BLaER1 treated with 17β-estradiol and CSF1 and Interleukin-3, amounts not matched to agents 10 nM and 100 nM (cell line): Measurements from ENCODE around the gene SIL1.
A peak's percentile ranks its signal among the peaks of the same experiment; 100 is the strongest.

Experiments used
- H3K27ac ChIP-seq, 11 experiments: shearing (Covaris generic); formaldehyde crosslinking; 2 replicates each; pipeline ENCODE4 v1.8.1; 2022
- H3K27me3 ChIP-seq, 11 experiments: shearing (Covaris generic); formaldehyde crosslinking; 2 replicates each; pipeline ENCODE4 v1.8.1; 2022
- H3K36me3 ChIP-seq, 11 experiments: shearing (Covaris generic); formaldehyde crosslinking; 2 replicates each; pipeline ENCODE4 v1.8.1; 2022
- H3K4me1 ChIP-seq, 10 experiments: shearing (Covaris generic); formaldehyde crosslinking; 2 replicates each; pipeline ENCODE4 v1.8.1; 2022
- H3K4me2 ChIP-seq, 11 experiments: shearing (Covaris generic); formaldehyde crosslinking; 2 replicates each; pipeline ENCODE4 v1.8.1; 2022
- H3K4me3 ChIP-seq, 10 experiments: shearing (Covaris generic); formaldehyde crosslinking; 2 replicates each; pipeline ENCODE4 v1.8.1; 2022
- H3K9ac ChIP-seq, 11 experiments: shearing (Covaris generic); formaldehyde crosslinking; 2 replicates each; pipeline ENCODE4 v1.8.1; 2022
- H3K9me3 ChIP-seq, 11 experiments: shearing (Covaris generic); formaldehyde crosslinking; replicated peaks in 1 of 11; 2 replicates each; pipeline ENCODE4 v1.8.1; 2022
- H4K20me1 ChIP-seq, 11 experiments: shearing (Covaris generic); formaldehyde crosslinking; 2 replicates each; pipeline ENCODE4 v1.8.1; 2022
- Cebpa-rat ChIP-seq, 11 experiments: shearing (Covaris generic); IDR thresholded peaks; 2 replicates each; pipeline ENCODE4 v1.8.1; 2022

Gene SIL1

GRCh38 chr5:139146809-139147482 lies 51.2 kb downstream of the SIL1 start:
- Histone ChIP-seq H3K9me3 (no peaks in the 10 kb centered on the region), H3K4me2 (peak overlapping the region in 1 of 11 experiments; percentile 20; a peak in 1 of 22 replicates), H3K36me3 (no peaks in the 10 kb centered on the region), H3K4me3 (no peak overlapping the region), H3K27ac (no peak overlapping the region), H3K9ac (no peak overlapping the region), H3K4me1 (peaks cover 11 to 56% (median 19%) of the 10 kb centered on the region in 10 experiments), H3K27me3 (no peaks in the 10 kb centered on the region), H4K20me1 (peaks cover 0 to 42% (median 7%) of the 10 kb centered on the region in 11 experiments; a peak in 8 of 22 replicates)
- no peak for TF ChIP-seq Cebpa-rat (IDR thresholded peaks at IDR 0.05)

- peaks cover 32 to 49% (median 37%) of the 10 kb centered on the region in 10 experiments for H3K4me1 ChIP-seq
- no peaks in the 10 kb centered on the region for H3K9me3 ChIP-seq
- H3K4me3 ChIP-seq: no peak overlapping the region
- H3K4me2 ChIP-seq: peak overlapping the region; percentile 56 to 78 (median 65)
- peak in 2 of 11 experiments; percentile 15 to 18; a peak in 1 of 22 replicates for TF ChIP-seq Cebpa-rat (IDR thresholded peaks at IDR 0.05)
- peak overlapping the region in 1 of 11 experiments; percentile 19; a peak in 1 of 22 replicates for H3K9ac ChIP-seq
- peaks cover 0 to 5% (median 0%) of the 10 kb centered on the region in 11 experiments; a peak in 3 of 22 replicates for H3K36me3 ChIP-seq
- H3K27ac ChIP-seq: no peak overlapping the region
- H4K20me1 ChIP-seq: peaks cover 0 to 59% (median 20%) of the 10 kb centered on the region in 11 experiments; a peak in 14 of 22 replicates
- H3K27me3 ChIP-seq: no peaks in the 10 kb centered on the region
These were observed 56.5 kb downstream of the SIL1 start for GRCh38 chr5:139141446-139142204.

GRCh38 chr5:139140591-139141071 lies 57.5 kb downstream of the SIL1 start:
- peak overlapping the region; percentile 56 to 78 (median 65) for H3K4me2 ChIP-seq
- no peaks in the 10 kb centered on the region for H3K27me3 ChIP-seq
- H3K27ac ChIP-seq: 0 out of 22 replicates have a peak overlapping the region, but pooled peaks of 1 of the 11 experiments have one; percentile 5
- H4K20me1 ChIP-seq: peaks cover 0 to 61% (median 20%) of the 10 kb centered on the region in 11 experiments; a peak in 14 of 22 replicates
- peak overlapping the region in 5 of 11 experiments; percentile 5 to 55 (median 21); a peak in 4 of 22 replicates for H3K9ac ChIP-seq
- no peaks in the 10 kb centered on the region for H3K9me3 ChIP-seq
- H3K4me3 ChIP-seq: no peak overlapping the region
- peaks cover 0 to 13% (median 0%) of the 10 kb centered on the region in 11 experiments; a peak in 3 of 22 replicates for H3K36me3 ChIP-seq
- peaks cover 32 to 49% (median 37%) of the 10 kb centered on the region in 10 experiments for H3K4me1 ChIP-seq
- no peak for TF ChIP-seq Cebpa-rat (IDR thresholded peaks at IDR 0.05)

- TF ChIP-seq Cebpa-rat (IDR thresholded peaks at IDR 0.05): no peak
- peaks cover 0 to 65% (median 20%) of the 10 kb centered on the region in 11 experiments; a peak in 14 of 22 replicates for H4K20me1 ChIP-seq
- no peak overlapping the region for H3K4me3 ChIP-seq
- H3K27me3 ChIP-seq: no peaks in the 10 kb centered on the region
- peak overlapping the region; percentile 12 to 64 (median 35); a peak in 19 of 22 replicates for H3K4me2 ChIP-seq
- H3K9me3 ChIP-seq: no peaks in the 10 kb centered on the region
- H3K4me1 ChIP-seq: peaks cover 32 to 49% (median 37%) of the 10 kb centered on the region in 10 experiments
- H3K27ac ChIP-seq: no peak overlapping the region
- H3K9ac ChIP-seq: peak overlapping the region in 1 of 11 experiments; percentile 9; a peak in 1 of 22 replicates
- peaks cover 0 to 13% (median 0%) of the 10 kb centered on the region in 11 experiments; a peak in 3 of 22 replicates for H3K36me3 ChIP-seq
These were observed 59.4 kb downstream of the SIL1 start for GRCh38 chr5:139138809-139139208.

GRCh38 chr5:139138109-139138508 lies 60.1 kb downstream of the SIL1 start:
- no peak overlapping the region for H3K4me3 ChIP-seq
- H3K36me3 ChIP-seq: peaks cover 0 to 13% (median 0%) of the 10 kb centered on the region in 11 experiments; a peak in 3 of 22 replicates
- no peak for TF ChIP-seq Cebpa-rat (IDR thresholded peaks at IDR 0.05)
- H3K4me2 ChIP-seq: peak overlapping the region in 4 of 11 experiments; percentile 6 to 56 (median 32); a peak in 2 of 22 replicates
- no peaks in the 10 kb centered on the region for H3K27me3 ChIP-seq
- peaks cover 0 to 65% (median 20%) of the 10 kb centered on the region in 11 experiments; a peak in 14 of 22 replicates for H4K20me1 ChIP-seq
- no peaks in the 10 kb centered on the region for H3K9me3 ChIP-seq
- no peak overlapping the region for H3K27ac ChIP-seq
- peaks cover 32 to 49% (median 37%) of the 10 kb centered on the region in 10 experiments for H3K4me1 ChIP-seq
- no peak overlapping the region for H3K9ac ChIP-seq

DNA sequence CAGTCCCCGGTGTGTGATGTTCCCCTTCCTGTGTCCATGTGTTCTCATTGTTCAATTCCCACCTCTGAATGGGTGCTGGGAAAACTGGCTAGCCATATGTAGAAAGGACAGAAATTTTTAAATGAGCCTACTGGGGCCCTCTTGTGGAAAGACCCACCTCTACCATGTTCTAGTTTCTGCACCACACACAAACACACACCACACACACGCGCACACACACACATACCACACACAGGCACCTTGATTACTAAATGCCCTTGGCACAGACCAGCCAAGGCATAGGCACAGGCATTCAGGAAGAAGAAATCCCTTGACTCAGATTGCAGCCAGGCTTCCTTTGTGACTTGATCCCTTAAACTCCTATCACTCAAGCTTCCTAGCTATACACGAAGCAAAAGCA lies 60.5 kb downstream of the SIL1 start:
- Histone ChIP-seq H3K9ac (no peak overlapping the region), H3K4me3 (no peak overlapping the region), H3K27me3 (no peaks in the 10 kb centered on the region), H3K4me1 (peaks cover 32 to 51% (median 37%) of the 10 kb centered on the region in 10 experiments), H3K27ac (no peak overlapping the region), H4K20me1 (peaks cover 0 to 65% (median 20%) of the 10 kb centered on the region in 11 experiments; a peak in 14 of 22 replicates), H3K9me3 (no peaks in the 10 kb centered on the region), H3K36me3 (peaks cover 0 to 13% (median 0%) of the 10 kb centered on the region in 11 experiments; a peak in 3 of 22 replicates), H3K4me2 (0 out of 22 replicates have a peak overlapping the region, but pooled peaks of 1 of the 11 experiments have one; percentile 6)
- TF ChIP-seq Cebpa-rat (IDR thresholded peaks at IDR 0.05): no peak

DNA sequence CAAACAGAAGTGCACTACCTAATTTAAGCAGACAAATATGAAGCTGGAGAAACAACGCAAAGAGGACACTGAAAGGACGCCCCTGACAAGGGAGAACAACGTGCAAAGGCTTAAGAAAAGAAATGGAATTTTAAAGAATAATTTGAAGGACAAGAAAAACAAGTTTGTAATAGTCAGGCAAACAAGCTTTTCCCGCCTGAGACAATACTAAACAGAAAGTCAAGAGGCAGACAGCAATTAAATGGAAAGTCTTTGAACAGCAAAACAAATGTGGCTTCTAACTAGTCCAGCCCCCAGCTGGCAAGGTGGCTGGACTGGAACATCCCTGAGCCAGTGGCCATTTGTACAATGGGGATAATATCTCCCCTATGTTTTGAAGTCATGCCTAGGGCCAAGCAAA lies 63.3 kb downstream of the SIL1 start:
- TF ChIP-seq Cebpa-rat (IDR thresholded peaks at IDR 0.05): no peak
- no peaks in the 10 kb centered on the region for H3K9me3 ChIP-seq

GRCh38 chr5:139133282-139133681 lies 64.9 kb downstream of the SIL1 start:
- no peak for TF ChIP-seq Cebpa-rat (IDR thresholded peaks at IDR 0.05)

More for the DNA sequence above, 63.3 kb downstream of the SIL1 start:
- no peak overlapping the region for H3K9ac ChIP-seq
- H3K4me3 ChIP-seq: no peak overlapping the region
- no peaks in the 10 kb centered on the region for H3K27me3 ChIP-seq
- H3K36me3 ChIP-seq: peaks cover 0 to 13% (median 0%) of the 10 kb centered on the region in 11 experiments; a peak in 3 of 22 replicates
- H3K27ac ChIP-seq: no peak overlapping the region
- H4K20me1 ChIP-seq: peaks cover 0 to 55% (median 17%) of the 10 kb centered on the region in 11 experiments; a peak in 15 of 22 replicates
- peaks cover 12 to 48% (median 18%) of the 10 kb centered on the region in 10 experiments for H3K4me1 ChIP-seq
- no peak overlapping the region for H3K4me2 ChIP-seq

More at GRCh38 chr5:139133282-139133681, 64.9 kb downstream of the SIL1 start:
- Histone ChIP-seq H3K9ac (no peak overlapping the region), H3K9me3 (peaks cover 0 to 6% (median 0%) of the 10 kb centered on the region in 11 experiments; a peak in 1 of 22 replicates), H4K20me1 (peaks cover 0 to 40% (median 10%) of the 10 kb centered on the region in 11 experiments; a peak in 12 of 22 replicates), H3K4me2 (no peak overlapping the region), H3K36me3 (peaks cover 0 to 13% (median 0%) of the 10 kb centered on the region in 11 experiments; a peak in 3 of 22 replicates), H3K27me3 (no peaks in the 10 kb centered on the region), H3K4me3 (no peak overlapping the region), H3K4me1 (peaks cover under 1 to 33% (median 6%) of the 10 kb centered on the region in 10 experiments; a peak in 15 of 20 replicates), H3K27ac (no peak overlapping the region)
